HG02678 (cell line): ENCODE data around the gene HILPDA.
"Not testable (repeated sequence)": the region's sequence is repeated elsewhere in the genome, so short reads cannot be mapped to it uniquely, and the experiment has no call there.

ENCODE experiments used
- ATAC-seq: cut with Tn5 transposase; IDR thresholded peaks from one replicate; pipeline ENCODE4 v1.9.1; 2021; ENCODE audit warnings: mild to moderate bottlenecking, moderate library complexity; ENCODE audit not compliant: unreplicated experiment

Gene HILPDA

GRCh38 chr7:128431221-128431620 is 24.5 kb upstream of the HILPDA start:
- ATAC-seq, result no peak

- ATAC-seq, result no peak
These were observed 23.9 kb upstream of the HILPDA start for GRCh38 chr7:128431754-128432153.

GRCh38 chr7:128434413-128435326 is 21.0 kb upstream of the HILPDA start:
- ATAC-seq, result no peak

GRCh38 chr7:128435327-128435686 is 20.4 kb upstream of the HILPDA start:
- ATAC-seq, result no peak

GRCh38 chr7:128437426-128438332 is 18.0 kb upstream of the HILPDA start:
- ATAC-seq, result no peak

GRCh38 chr7:128442356-128442755 is 13.3 kb upstream of the HILPDA start:
- no peak for ATAC-seq

- ATAC-seq, result no peak
These were observed 11.7 kb upstream of the HILPDA start for GRCh38 chr7:128443831-128444600.

GRCh38 chr7:128446306-128446705 is 9.4 kb upstream of the HILPDA start:
- ATAC-seq, result no peak

GRCh38 chr7:128447941-128448564 is 7.6 kb upstream of the HILPDA start:
- no peak for ATAC-seq

GRCh38 chr7:128448751-128449302 is 6.9 kb upstream of the HILPDA start:
- no peak for ATAC-seq

GRCh38 chr7:128450409-128450808 is 5.3 kb upstream of the HILPDA start:
- no peak for ATAC-seq

GRCh38 chr7:128450913-128451312 is 4.8 kb upstream of the HILPDA start:
- no peak for ATAC-seq

- no peak for ATAC-seq
These were observed 3.1 kb upstream of the HILPDA start for GRCh38 chr7:128452552-128452951.

GRCh38 chr7:128453836-128454804 is 1.6 kb upstream of the HILPDA start:
- no peak for ATAC-seq

- ATAC-seq, result no peak
These were observed 703 bp upstream of the HILPDA start for GRCh38 chr7:128454808-128455542.

- ATAC-seq, result no peak
These were observed 612 bp downstream of the HILPDA start for GRCh38 chr7:128456255-128456725.

GRCh38 chr7:128457385-128457784 is 1.7 kb downstream of the HILPDA start:
- ATAC-seq, result not testable (repeated sequence)

GRCh38 chr7:128458956-128459355 is 3.3 kb downstream of the HILPDA start:
- peak; percentile 27 for ATAC-seq
